ENCODE results near the gene FANCI. TPM values are rescaled to one million over a fixed set of nuclear protein-coding genes. Genes with fewer than 3 reads are reported as not detected.
"Not testable (repeated sequence)": the region's sequence is repeated elsewhere in the genome, so short reads cannot be mapped to it uniquely, and the experiment has no call there.

FANCI gene
- total RNA-seq, 1 experiment from 2014 or later, result 163 TPM

DNA sequence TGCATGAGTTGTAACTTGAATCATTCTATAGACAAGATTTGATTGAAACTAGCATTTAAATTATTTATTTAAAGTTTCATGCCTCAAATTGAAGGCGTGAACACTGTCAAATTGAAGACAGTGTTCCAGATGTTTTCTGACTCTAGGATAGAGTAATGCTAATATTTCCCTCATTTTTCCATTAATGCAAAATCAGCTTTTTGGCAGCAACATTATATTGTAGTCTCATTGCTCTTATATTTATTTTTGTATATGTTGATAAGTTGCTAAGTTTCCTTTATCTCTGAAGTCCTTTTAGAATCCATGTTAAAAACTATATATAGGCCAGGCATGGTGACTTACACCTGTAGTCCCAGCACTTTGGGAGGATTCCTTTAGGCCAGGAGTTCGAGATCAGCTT is 4.8 kb downstream of the FANCI start:
- no peak for TF ChIP-seq EZH2 (IDR thresholded peaks at IDR 0.05; ENCODE audit: borderline replicate concordance, low read depth, low read length, poor library complexity, severe bottlenecking)
- TF ChIP-seq, protein P1, sequence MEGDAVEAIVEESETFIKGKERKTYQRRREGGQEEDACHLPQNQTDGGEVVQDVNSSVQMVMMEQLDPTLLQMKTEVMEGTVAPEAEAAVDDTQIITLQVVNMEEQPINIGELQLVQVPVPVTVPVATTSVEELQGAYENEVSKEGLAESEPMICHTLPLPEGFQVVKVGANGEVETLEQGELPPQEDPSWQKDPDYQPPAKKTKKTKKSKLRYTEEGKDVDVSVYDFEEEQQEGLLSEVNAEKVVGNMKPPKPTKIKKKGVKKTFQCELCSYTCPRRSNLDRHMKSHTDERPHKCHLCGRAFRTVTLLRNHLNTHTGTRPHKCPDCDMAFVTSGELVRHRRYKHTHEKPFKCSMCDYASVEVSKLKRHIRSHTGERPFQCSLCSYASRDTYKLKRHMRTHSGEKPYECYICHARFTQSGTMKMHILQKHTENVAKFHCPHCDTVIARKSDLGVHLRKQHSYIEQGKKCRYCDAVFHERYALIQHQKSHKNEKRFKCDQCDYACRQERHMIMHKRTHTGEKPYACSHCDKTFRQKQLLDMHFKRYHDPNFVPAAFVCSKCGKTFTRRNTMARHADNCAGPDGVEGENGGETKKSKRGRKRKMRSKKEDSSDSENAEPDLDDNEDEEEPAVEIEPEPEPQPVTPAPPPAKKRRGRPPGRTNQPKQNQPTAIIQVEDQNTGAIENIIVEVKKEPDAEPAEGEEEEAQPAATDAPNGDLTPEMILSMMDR (conservative IDR thresholded peaks at IDR 0.05; ENCODE audit: low read depth, low read length), result no peak
- H3K27ac ChIP-seq (ENCODE audit: low read depth, low read length, poor library complexity, severe bottlenecking), result no peak overlapping the region
- DNase-seq (ENCODE audit: low spot score), result no peak
- peaks cover 7% of the 10 kb centered on the region for H3K9me3 ChIP-seq (ENCODE audit: low read depth, low read length, poor library complexity, severe bottlenecking)
- ChIA-PET CTCF (no interaction called here), POLR2A (ENCODE audit: low non-redundant PET) (no interaction called here)
- H3K36me3 ChIP-seq (ENCODE audit: insufficient read depth, low read length, poor library complexity, severe bottlenecking), result peaks cover 50% of the 10 kb centered on the region
- no peaks in the 10 kb centered on the region for H3K27me3 ChIP-seq (replicated peaks; ENCODE audit: insufficient read depth, low read depth, low read length, poor library complexity)
- peaks cover 5% of the 10 kb centered on the region for H3K4me1 ChIP-seq (ENCODE audit: insufficient read depth, low read length, poor library complexity, severe bottlenecking)
- H3K4me3 ChIP-seq (ENCODE audit: low read depth, low read length, poor library complexity, severe bottlenecking), result no peak overlapping the region
- no TSS peak for BruUV-seq (replicated peaks)
- intact Hi-C loops (cut with micrococcal nuclease; ENCODE audit: unreplicated experiment), result no loop called here

DNA sequence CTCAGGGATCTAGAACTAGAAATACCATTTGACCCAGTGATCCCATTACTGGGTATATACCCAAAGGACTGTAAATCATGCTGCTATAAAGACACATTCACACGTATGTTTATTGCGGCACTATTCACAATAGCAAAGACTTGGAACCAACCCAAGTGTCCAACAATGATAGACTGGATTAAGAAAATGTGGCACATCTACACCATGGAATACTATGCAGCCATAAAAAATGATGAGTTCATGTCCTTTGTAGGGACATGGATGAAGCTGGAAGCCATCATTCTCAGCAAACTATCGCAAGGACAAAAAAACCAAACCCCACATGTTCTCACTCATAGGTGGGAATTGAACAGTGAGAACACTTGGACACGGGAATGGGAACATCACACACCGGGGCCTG is 6.4 kb downstream of the FANCI start:
- POLR2A ChIA-PET (ENCODE audit: low non-redundant PET); H3K4me1 ChIP-seq (ENCODE audit: insufficient read depth, low read length, poor library complexity, severe bottlenecking); DNase-seq (ENCODE audit: low spot score); H3K27me3 ChIP-seq (replicated peaks; ENCODE audit: insufficient read depth, low read depth, low read length, poor library complexity); H3K9me3 ChIP-seq (ENCODE audit: low read depth, low read length, poor library complexity, severe bottlenecking); BruUV-seq (replicated peaks); CTCF ChIA-PET; H3K27ac ChIP-seq (ENCODE audit: low read depth, low read length, poor library complexity, severe bottlenecking); intact Hi-C loops (cut with micrococcal nuclease; ENCODE audit: unreplicated experiment); H3K4me3 ChIP-seq (ENCODE audit: low read depth, low read length, poor library complexity, severe bottlenecking): not testable (repeated sequence)
- H3K36me3 ChIP-seq (ENCODE audit: insufficient read depth, low read length, poor library complexity, severe bottlenecking), result peaks cover 63% of the 10 kb centered on the region

DNA sequence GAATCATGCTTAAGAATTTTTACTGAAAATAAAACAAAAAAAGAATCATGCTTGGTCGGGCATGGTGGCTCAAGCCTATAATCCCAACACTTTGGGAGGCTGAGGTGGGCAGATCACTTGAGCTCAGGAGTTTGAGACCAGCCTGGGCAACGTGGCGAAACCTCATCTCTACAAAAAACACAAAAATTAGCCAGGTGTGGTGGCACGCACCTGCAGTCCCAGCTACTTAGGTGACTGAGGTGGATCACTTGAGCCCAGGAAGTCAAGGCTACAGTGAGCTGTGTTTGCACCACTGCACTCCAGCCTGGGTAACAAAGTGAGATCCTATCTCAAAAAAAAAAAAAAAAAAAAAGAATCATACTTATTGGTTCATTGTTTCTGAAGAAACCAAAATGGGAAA is 33.5 kb downstream of the FANCI start:
- DNase-seq (ENCODE audit: low spot score); H3K27me3 ChIP-seq (replicated peaks; ENCODE audit: insufficient read depth, low read depth, low read length, poor library complexity); H3K27ac ChIP-seq (ENCODE audit: low read depth, low read length, poor library complexity, severe bottlenecking); intact Hi-C loops (cut with micrococcal nuclease; ENCODE audit: unreplicated experiment); H3K4me1 ChIP-seq (ENCODE audit: insufficient read depth, low read length, poor library complexity, severe bottlenecking); BruUV-seq (replicated peaks); H3K9me3 ChIP-seq (ENCODE audit: low read depth, low read length, poor library complexity, severe bottlenecking); H3K4me3 ChIP-seq (ENCODE audit: low read depth, low read length, poor library complexity, severe bottlenecking): not testable (repeated sequence)
- CTCF ChIA-PET, result interaction anchor here (0.7 kb wide), 1 partner anchor 160 kb away, joined by 6 read pairs; no protein-coding TSS in a partner anchor
- peaks cover 70% of the 10 kb centered on the region for H3K36me3 ChIP-seq (ENCODE audit: insufficient read depth, low read length, poor library complexity, severe bottlenecking)
- POLR2A ChIA-PET (ENCODE audit: low non-redundant PET), result interaction anchor here (0.6 kb wide), 1 partner anchor 398 kb away, joined by 8 read pairs; no protein-coding TSS in a partner anchor

DNA sequence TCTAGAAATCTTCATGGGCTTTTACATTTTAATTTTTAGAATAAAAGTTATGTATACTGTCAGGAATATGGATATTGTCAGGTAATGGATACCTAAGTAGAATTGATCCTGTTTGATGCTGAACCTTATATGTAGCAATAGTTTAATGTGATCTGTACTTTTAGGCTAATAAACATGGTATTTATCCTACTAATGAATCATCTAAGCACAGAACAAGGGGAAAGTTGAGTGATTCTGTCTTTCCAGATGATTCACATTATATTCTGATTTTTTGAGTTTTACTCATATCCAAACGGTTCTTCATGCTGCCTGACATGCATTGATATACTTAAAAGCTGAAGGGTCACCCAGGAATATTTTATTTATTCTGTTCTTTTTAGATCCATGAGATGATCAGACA is 34.5 kb downstream of the FANCI start:
- no peak for TF ChIP-seq EZH2 (IDR thresholded peaks at IDR 0.05; ENCODE audit: borderline replicate concordance, low read depth, low read length, poor library complexity, severe bottlenecking)
- TF ChIP-seq, protein P1 (conservative IDR thresholded peaks at IDR 0.05; ENCODE audit: low read depth, low read length), result no peak
- no TSS peak for BruUV-seq (replicated peaks)
- Histone ChIP-seq H3K4me3 (ENCODE audit: low read depth, low read length, poor library complexity, severe bottlenecking) (no peak overlapping the region), H3K27me3 (replicated peaks; ENCODE audit: insufficient read depth, low read depth, low read length, poor library complexity) (no peaks in the 10 kb centered on the region), H3K4me1 (ENCODE audit: insufficient read depth, low read length, poor library complexity, severe bottlenecking) (no peaks in the 10 kb centered on the region), H3K36me3 (ENCODE audit: insufficient read depth, low read length, poor library complexity, severe bottlenecking) (peaks cover 77% of the 10 kb centered on the region), H3K27ac (ENCODE audit: low read depth, low read length, poor library complexity, severe bottlenecking) (no peak overlapping the region), H3K9me3 (ENCODE audit: low read depth, low read length, poor library complexity, severe bottlenecking) (no peaks in the 10 kb centered on the region)
- ChIA-PET POLR2A (ENCODE audit: low non-redundant PET) (no interaction called here), CTCF (no interaction called here)
- no peak for DNase-seq (ENCODE audit: low spot score)
- intact Hi-C loops (cut with micrococcal nuclease; ENCODE audit: unreplicated experiment), result no loop called here
